MG63 (cell line): Measurements from ENCODE around the gene DNAAF5. TPM values are rescaled to one million over a fixed set of nuclear protein-coding genes. Genes with fewer than 3 reads are reported as not detected.
A peak's percentile ranks its signal among the peaks of the same experiment; 100 is the strongest.
"Not testable (repeated sequence)": the region's sequence is repeated elsewhere in the genome, so short reads cannot be mapped to it uniquely, and the experiment has no call there.

ENCODE experiments used
- DNase-seq: peaks from one replicate; pipeline ENCODE4 v3.0.0-alpha.2; 2020
- H3K27me3 ChIP-seq: fragments of 250-450 bp; sonication (Bioruptor Pico); 2 replicates; pipeline ENCODE4 v1.5.1; 2020; ENCODE audit warnings: mild to moderate bottlenecking, moderate library complexity
- H3K36me3 ChIP-seq: fragments of 250-450 bp; sonication (Bioruptor Pico); 2 replicates; pipeline ENCODE4 v1.5.1; 2020; ENCODE audit warnings: mild to moderate bottlenecking, moderate library complexity
- H3K4me3 ChIP-seq: fragments of 250-450 bp; sonication (Bioruptor Pico); 2 replicates; pipeline ENCODE4 v1.5.1; 2020; ENCODE audit warnings: mild to moderate bottlenecking, moderate library complexity
- H3K9me3 ChIP-seq: fragments of 250-450 bp; sonication (Bioruptor Pico); 2 replicates; pipeline ENCODE4 v1.5.1; 2020; ENCODE audit warnings: mild to moderate bottlenecking, moderate library complexity
- total RNA-seq: library from RNA; depleted of rRNA; stranded (reverse); fragments of >200 nt; shearing (Covaris generic); gene quantifications from 2 replicates; pipeline ENCODE4 v1.2.3, GENCODE V29; 2014; ENCODE audit warnings: low replicate concordance

Gene DNAAF5
- total RNA-seq, 1 experiment from 2014 or later = 31.4 TPM

DNA sequence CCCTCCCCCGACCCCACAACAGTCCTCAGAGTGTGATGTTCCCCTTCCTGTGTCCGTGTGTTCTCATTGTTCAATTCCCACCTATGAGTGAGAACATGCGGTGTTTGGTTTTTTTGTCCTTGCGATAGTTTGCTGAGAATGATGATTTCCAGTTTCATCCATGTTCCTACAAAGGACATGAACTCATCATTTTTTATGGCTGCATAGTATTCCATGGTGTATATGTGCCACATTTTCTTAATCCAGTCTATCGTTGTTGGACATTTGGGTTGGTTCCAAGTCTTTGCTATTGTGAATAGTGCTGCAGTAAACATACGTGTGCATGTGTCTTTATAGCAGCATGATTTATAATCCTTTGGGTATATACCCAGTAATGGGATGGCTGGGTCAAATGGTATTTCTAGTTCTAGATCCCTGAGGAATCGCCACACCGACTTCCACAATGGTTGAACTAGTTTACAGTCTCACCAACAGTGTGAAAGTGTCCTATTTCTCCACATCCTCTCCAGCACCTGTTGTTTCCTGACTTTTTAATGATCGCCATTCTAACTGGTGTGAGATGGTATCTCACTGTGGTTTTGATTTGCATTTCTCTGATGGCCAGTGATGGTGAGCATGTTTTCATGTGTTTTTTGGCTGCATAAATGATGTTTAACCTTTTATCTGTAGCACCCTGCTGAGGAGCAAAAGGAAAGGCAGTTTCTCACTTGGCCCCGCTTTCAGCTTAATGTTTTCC lies 70.1 kb downstream of the DNAAF5 start:
- DNase-seq, H3K36me3 ChIP-seq, H3K4me3 ChIP-seq, H3K27me3 ChIP-seq, H3K9me3 ChIP-seq: not testable (repeated sequence)

DNA sequence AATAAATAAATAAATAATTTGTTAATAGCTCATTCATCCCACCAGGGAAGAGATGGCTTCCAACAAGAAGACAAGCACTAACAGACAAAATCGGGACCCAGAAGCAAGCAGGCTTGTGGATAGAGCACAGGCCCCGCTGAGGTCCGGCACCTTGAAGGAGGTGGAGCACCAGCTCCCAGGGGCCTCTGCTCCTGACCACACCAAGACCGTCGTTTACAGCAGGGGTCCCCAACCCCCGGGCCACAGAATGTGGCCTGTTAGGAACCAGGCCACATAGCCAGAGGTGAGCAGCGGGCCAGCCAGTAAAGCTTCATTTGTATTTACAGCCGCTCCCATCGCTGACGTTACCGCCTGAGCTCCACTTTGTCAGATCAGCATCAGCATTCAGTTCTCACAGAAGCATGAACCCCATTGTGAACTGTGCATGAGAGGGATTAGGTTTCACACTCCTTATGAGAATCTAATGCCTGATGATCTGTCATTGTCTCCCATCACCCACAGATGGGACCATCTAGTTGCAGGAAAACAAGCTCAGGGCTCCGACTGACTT lies 72.5 kb downstream of the DNAAF5 start:
- no peak for DNase-seq
- Histone ChIP-seq H3K4me3 (no peak overlapping the region), H3K9me3 (no peaks in the 10 kb centered on the region), H3K36me3 (no peaks in the 10 kb centered on the region), H3K27me3 (no peaks in the 10 kb centered on the region)

DNA sequence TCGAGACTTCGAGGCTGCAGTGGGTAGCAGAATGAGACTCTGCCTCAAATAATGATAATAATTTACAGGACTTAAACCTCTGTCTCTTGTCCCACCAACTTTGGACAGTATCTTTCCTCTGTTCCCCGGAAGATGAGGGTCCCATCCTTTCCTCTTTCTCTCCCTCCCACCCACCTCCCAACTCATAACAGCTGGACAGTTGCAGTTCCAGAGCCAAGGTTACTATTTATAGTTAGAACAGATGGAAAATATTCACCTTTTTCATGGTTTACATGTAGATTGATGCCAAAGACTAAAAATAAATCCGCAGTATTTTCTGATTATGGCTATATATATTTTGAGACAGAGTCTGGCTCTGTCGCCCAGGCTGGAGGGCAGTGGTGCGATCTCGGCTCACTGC lies 74.2 kb downstream of the DNAAF5 start:
- DNase-seq = no peak

DNA sequence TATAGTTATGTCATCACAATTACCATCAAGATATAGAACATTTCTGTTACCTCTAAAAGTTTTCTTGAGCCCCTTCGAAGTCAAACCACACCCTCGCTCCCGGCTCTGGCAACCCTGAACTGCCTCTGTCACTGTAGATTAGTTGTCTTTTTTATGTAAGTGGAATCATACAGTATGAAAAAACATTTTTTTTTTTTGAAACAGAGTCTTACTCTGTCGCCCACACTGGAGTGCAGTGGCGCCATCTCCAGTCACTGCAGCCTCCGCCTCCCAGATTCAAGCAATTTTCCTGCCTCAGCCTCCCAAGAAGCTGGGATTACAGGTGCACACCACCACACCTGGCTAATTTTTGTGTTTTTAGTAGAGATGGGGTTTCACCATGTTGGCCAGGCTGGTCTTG lies 74.9 kb downstream of the DNAAF5 start:
- H3K4me3 ChIP-seq, H3K27me3 ChIP-seq, DNase-seq, H3K9me3 ChIP-seq, H3K36me3 ChIP-seq: not testable (repeated sequence)

More for the DNA sequence above, 74.2 kb downstream of the DNAAF5 start:
- H3K4me3 ChIP-seq = no peak overlapping the region
- no peaks in the 10 kb centered on the region for H3K27me3 ChIP-seq
- no peaks in the 10 kb centered on the region for H3K9me3 ChIP-seq
- no peaks in the 10 kb centered on the region for H3K36me3 ChIP-seq

- H3K4me3 ChIP-seq = no peak overlapping the region
- no peak for DNase-seq
- no peaks in the 10 kb centered on the region for H3K27me3 ChIP-seq
- no peaks in the 10 kb centered on the region for H3K36me3 ChIP-seq
- no peaks in the 10 kb centered on the region for H3K9me3 ChIP-seq
Measured at GRCh38 chr7:801940-802381, 75.5 kb downstream of the DNAAF5 start.

- Histone ChIP-seq H3K9me3 (no peaks in the 10 kb centered on the region), H3K4me3 (no peak overlapping the region), H3K36me3 (no peaks in the 10 kb centered on the region), H3K27me3 (no peaks in the 10 kb centered on the region)
- no peak for DNase-seq
Measured at GRCh38 chr7:802500-803242, 76.2 kb downstream of the DNAAF5 start.

GRCh38 chr7:803243-803635 lies 76.7 kb downstream of the DNAAF5 start:
- Histone ChIP-seq H3K4me3 (no peak overlapping the region), H3K27me3 (no peaks in the 10 kb centered on the region), H3K36me3 (no peaks in the 10 kb centered on the region), H3K9me3 (no peaks in the 10 kb centered on the region)
- DNase-seq = no peak

- not testable (repeated sequence) for H3K27me3 ChIP-seq, H3K36me3 ChIP-seq, H3K4me3 ChIP-seq, H3K9me3 ChIP-seq, DNase-seq
Measured at GRCh38 chr7:803796-804195, 77.3 kb downstream of the DNAAF5 start.

- Histone ChIP-seq H3K9me3 (no peaks in the 10 kb centered on the region), H3K27me3 (no peaks in the 10 kb centered on the region), H3K36me3 (no peaks in the 10 kb centered on the region), H3K4me3 (no peak overlapping the region)
- DNase-seq = no peak
Measured at GRCh38 chr7:805261-805660, 78.8 kb downstream of the DNAAF5 start.

DNA sequence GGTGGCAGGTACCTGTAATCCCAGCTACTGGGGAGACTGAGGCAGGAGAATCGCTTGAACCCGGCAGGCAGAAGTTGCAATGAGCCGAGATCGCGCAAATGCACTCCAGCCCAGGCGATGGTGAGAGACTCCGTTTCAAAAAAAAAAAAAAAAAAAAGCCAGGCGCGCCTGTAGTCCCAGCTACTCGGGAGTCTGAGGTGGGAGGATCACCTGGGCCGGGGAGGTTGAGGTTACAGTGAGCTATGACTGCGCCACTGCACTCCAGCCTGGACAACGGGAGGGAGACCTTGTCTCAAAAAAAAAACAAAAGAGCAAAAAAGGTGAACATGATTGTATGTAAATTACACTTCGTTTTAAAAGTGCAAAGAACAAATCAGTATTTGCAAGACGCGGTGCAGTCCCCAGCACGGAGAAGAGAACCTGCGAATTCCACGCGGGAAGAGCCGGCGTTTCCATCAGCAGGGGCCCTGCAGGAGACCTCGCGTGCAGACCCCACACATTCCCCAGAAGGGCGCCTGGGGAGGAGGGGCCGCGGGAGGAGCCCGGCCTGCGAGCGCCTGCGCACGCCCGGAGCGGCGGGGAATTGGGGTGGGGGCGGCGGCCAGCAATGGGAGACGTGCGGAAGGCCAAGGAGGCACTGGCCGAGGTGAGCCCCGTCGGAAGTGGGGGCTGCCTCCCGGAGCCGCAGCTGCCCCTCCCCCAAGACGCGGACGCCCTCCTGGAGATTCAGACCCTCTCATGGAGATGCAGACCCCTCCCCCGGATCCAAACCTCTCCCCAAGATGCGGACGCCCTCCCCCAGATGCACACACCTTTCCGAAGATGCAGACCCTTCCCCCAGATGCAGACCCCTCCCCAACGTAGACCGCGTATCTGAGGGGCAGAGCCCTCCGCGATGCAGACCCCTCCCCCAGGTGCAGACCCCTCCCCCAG lies 89.1 kb downstream of the DNAAF5 start:
- no peak for DNase-seq
- peaks cover 5% of the 10 kb centered on the region; the same call in 1 of the 2 replicates for H3K36me3 ChIP-seq
- H3K4me3 ChIP-seq = peak overlapping the region; percentile 25
- no peaks in the 10 kb centered on the region for H3K27me3 ChIP-seq
- no peaks in the 10 kb centered on the region for H3K9me3 ChIP-seq

DNA sequence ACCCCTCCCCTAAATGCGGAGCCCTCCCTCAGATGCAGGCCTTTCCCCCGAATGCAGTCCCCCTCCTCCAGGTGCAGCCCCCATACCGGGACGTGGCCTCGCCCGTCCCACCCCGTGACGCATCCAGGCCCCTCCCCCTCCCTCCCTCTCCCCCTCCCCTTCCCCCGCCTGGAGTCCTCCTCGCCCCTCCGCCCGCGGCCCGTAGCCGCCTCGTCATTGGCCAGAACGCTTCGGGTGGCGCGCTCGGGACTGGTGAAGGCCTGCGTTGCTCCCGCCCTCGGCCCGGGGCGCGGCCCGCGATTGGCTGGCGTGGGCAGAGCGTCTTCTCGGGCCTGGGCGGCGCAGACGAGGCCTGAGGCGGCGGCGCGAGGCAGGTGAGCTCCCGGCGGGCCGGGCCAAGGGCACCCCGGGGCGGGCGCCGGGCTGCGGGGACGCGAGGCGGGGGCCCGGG lies 89.8 kb downstream of the DNAAF5 start:
- H3K4me3 ChIP-seq = no peak overlapping the region; the same call in 1 of the 2 replicates
- H3K36me3 ChIP-seq = peaks cover 7% of the 10 kb centered on the region; the same call in 1 of the 2 replicates
- DNase-seq = peak; percentile 98
- H3K27me3 ChIP-seq = no peaks in the 10 kb centered on the region
- H3K9me3 ChIP-seq = no peaks in the 10 kb centered on the region

GRCh38 chr7:816751-817671 lies 90.5 kb downstream of the DNAAF5 start:
- DNase-seq = peak; percentile 39
- peaks cover 10% of the 10 kb centered on the region; the same call in 1 of the 2 replicates for H3K36me3 ChIP-seq
- H3K9me3 ChIP-seq = no peaks in the 10 kb centered on the region
- H3K27me3 ChIP-seq = no peaks in the 10 kb centered on the region
- peak overlapping the region; percentile 84 for H3K4me3 ChIP-seq

GRCh38 chr7:818031-818699 lies 91.7 kb downstream of the DNAAF5 start:
- Histone ChIP-seq H3K36me3 (peaks cover 17% of the 10 kb centered on the region; the same call in 1 of the 2 replicates), H3K4me3 (peak overlapping the region; percentile 84), H3K27me3 (no peaks in the 10 kb centered on the region), H3K9me3 (no peaks in the 10 kb centered on the region)
- peak; percentile 16 for DNase-seq

GRCh38 chr7:820341-820740 lies 93.8 kb downstream of the DNAAF5 start:
- Histone ChIP-seq H3K36me3 (peaks cover 19% of the 10 kb centered on the region; the same call in 1 of the 2 replicates), H3K27me3 (no peaks in the 10 kb centered on the region), H3K9me3 (no peaks in the 10 kb centered on the region), H3K4me3 (no peak overlapping the region)
- DNase-seq = no peak

GRCh38 chr7:821688-822087 lies 95.2 kb downstream of the DNAAF5 start:
- no peak for DNase-seq
- Histone ChIP-seq H3K36me3 (peaks cover 22% of the 10 kb centered on the region), H3K4me3 (no peak overlapping the region), H3K27me3 (no peaks in the 10 kb centered on the region), H3K9me3 (no peaks in the 10 kb centered on the region)
